ACC112 (cell line): Measurements from ENCODE around the gene HTR3B.

Experiments used
- H2AFZ ChIP-seq: fragments of 200-600 bp; sonication (generic); one replicate; pipeline ENCODE4 v1.6.0; 2017; ENCODE audit warnings: antibody characterized with exemption, low read length; ENCODE audit not compliant: unreplicated experiment
- H3K27ac ChIP-seq: fragments of 200-600 bp; sonication (generic); 2 replicates; pipeline ENCODE4 v1.5.1; 2014; ENCODE audit warnings: low read depth, mild to moderate bottlenecking, antibody characterized with exemption, low read length, moderate library complexity
- H3K27me3 ChIP-seq: fragments of 200-600 bp; sonication (generic); 2 replicates; pipeline ENCODE4 v1.6.1; 2014; ENCODE audit warnings: mild to moderate bottlenecking, antibody characterized with exemption, low read length, moderate library complexity, mixed read lengths; ENCODE audit not compliant: insufficient read depth
- H3K36me3 ChIP-seq: fragments of 200-600 bp; sonication (generic); 2 replicates; pipeline ENCODE4 v1.6.1; 2016; ENCODE audit warnings: mild to moderate bottlenecking, antibody characterized with exemption, low read length, moderate library complexity, mixed read lengths; ENCODE audit not compliant: insufficient read depth
- H3K4me1 ChIP-seq: fragments of 200-600 bp; sonication (generic); one replicate; pipeline ENCODE4 v1.6.1; 2016; ENCODE audit warnings: low read length, mixed read lengths; ENCODE audit not compliant: insufficient read depth, unreplicated experiment, control insufficient read depth
- H3K4me3 ChIP-seq: fragments of 200-600 bp; sonication (generic); 2 replicates; pipeline ENCODE4 v1.5.1; 2014; ENCODE audit warnings: mild to moderate bottlenecking, low read depth, low read length
- H3K79me2 ChIP-seq: fragments of 200-600 bp; sonication (generic); one replicate; pipeline ENCODE4 v1.6.0; 2016; ENCODE audit warnings: low read length; ENCODE audit not compliant: control insufficient read depth, unreplicated experiment, insufficient read depth

HTR3B gene

GRCh38 chr11:113974741-113975470 is 70.3 kb downstream of the HTR3B start, which contains the start of gene HTR3A:
TSS of gene HTR3A (plus strand) at chr11:113975108. CDS start at chr11:113975326, 218 bp downstream.
- Histone ChIP-seq H2AFZ (no peak within 1 kb of the TSS), H3K27ac (no peak within 1 kb of the TSS), H3K4me1 (peaks cover 7% of the 10 kb centered on the region), H3K79me2 (no peaks in the 10 kb centered on the region), H3K27me3 (peaks cover 90% of the 10 kb centered on the region), H3K36me3 (no peaks in the 10 kb centered on the region), H3K4me3 (no peak within 1 kb of the TSS)

DNA sequence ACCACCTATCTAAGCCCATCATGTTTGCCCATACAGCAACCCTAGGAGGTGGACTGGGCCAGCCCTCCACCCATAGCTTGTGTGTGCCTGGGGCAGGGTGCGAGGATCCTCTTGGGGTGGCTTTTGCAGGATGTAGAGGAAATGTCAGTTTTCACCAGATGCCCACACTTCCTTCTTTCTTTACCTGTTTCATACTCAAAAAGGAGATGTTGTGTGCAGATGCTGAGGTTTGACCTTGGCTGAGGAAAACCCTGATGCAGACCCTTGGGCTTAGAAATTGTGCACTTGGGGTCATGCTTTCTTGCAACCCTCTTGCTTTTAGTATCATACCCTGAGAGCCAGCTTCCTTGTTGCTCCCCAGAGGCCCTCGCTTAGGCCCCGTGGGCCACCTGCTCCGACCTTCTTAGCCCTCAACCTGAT is 72.5 kb downstream of the HTR3B start:
- Histone ChIP-seq H3K27me3 (peaks cover 90% of the 10 kb centered on the region), H3K36me3 (no peaks in the 10 kb centered on the region), H3K27ac (no peak overlapping the region), H2AFZ (no peak overlapping the region), H3K4me1 (peaks cover 7% of the 10 kb centered on the region), H3K79me2 (no peaks in the 10 kb centered on the region), H3K4me3 (no peak overlapping the region)

GRCh38 chr11:113977701-113978100 is 73.1 kb downstream of the HTR3B start:
- Histone ChIP-seq H2AFZ (no peak overlapping the region), H3K27me3 (peaks cover 90% of the 10 kb centered on the region), H3K4me3 (no peak overlapping the region), H3K36me3 (no peaks in the 10 kb centered on the region), H3K27ac (no peak overlapping the region), H3K4me1 (peaks cover 7% of the 10 kb centered on the region), H3K79me2 (no peaks in the 10 kb centered on the region)

- no peaks in the 10 kb centered on the region for H3K36me3 ChIP-seq
- H3K4me1 ChIP-seq, result peaks cover 7% of the 10 kb centered on the region
- H3K27ac ChIP-seq, result no peak overlapping the region
- H3K79me2 ChIP-seq, result no peaks in the 10 kb centered on the region
- peaks cover 95% of the 10 kb centered on the region for H3K27me3 ChIP-seq
- H2AFZ ChIP-seq, result no peak overlapping the region
- no peak overlapping the region for H3K4me3 ChIP-seq
Observed at GRCh38 chr11:113979431-113979830, 74.8 kb downstream of the HTR3B start.

DNA sequence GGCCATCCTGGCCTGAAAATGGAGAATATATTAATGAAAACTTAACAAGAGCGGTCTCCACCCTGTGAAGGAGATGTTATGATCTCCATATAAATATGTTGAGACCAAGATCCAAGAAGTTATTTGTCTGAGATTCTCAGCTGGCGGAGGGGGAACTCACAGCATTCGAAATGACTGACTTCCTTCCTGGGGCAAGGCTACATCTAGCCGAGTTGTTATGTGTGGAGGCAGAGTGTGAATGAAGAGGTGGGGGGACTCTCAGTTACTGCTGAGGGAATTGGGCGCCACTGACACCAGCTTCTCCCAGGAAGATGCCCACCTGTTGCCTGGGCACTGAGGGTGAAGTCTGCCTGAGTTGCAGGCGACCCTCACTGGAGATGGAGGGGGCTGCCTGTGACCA is 76.2 kb downstream of the HTR3B start:
- no peak overlapping the region for H3K4me3 ChIP-seq
- peaks cover 98% of the 10 kb centered on the region for H3K27me3 ChIP-seq
- H3K27ac ChIP-seq, result no peak overlapping the region
- H3K36me3 ChIP-seq, result no peaks in the 10 kb centered on the region
- no peaks in the 10 kb centered on the region for H3K4me1 ChIP-seq
- H3K79me2 ChIP-seq, result no peaks in the 10 kb centered on the region
- no peak overlapping the region for H2AFZ ChIP-seq

DNA sequence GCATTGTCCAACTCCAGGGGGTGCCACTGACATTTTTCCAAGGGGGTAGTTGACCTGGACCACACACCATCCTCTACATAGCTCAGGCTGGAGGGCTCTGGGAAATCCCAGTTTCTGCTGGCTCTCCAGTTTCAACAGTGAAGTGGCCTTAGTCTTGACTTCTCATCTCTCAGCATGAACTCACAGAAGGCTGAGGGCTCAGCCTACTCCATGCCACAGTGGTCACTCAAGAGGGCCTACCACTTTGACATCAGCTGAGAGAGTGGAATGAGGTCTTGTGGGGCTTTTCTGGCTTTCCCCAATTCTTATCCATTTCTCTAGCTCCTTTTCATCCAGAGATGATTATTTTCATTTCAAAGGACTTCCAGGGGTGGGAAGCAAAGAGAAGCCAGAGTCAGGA is 77.7 kb downstream of the HTR3B start:
- Histone ChIP-seq H2AFZ (no peak overlapping the region), H3K4me3 (no peak overlapping the region), H3K27me3 (peaks cover 98% of the 10 kb centered on the region), H3K27ac (no peak overlapping the region), H3K36me3 (no peaks in the 10 kb centered on the region), H3K4me1 (no peaks in the 10 kb centered on the region), H3K79me2 (no peaks in the 10 kb centered on the region)

- Histone ChIP-seq H2AFZ (no peak overlapping the region), H3K36me3 (no peaks in the 10 kb centered on the region), H3K27me3 (peaks cover 97% of the 10 kb centered on the region), H3K4me3 (no peak overlapping the region), H3K27ac (no peak overlapping the region), H3K4me1 (no peaks in the 10 kb centered on the region), H3K79me2 (no peaks in the 10 kb centered on the region)
Observed at GRCh38 chr11:113984781-113985180, 80.2 kb downstream of the HTR3B start.

DNA sequence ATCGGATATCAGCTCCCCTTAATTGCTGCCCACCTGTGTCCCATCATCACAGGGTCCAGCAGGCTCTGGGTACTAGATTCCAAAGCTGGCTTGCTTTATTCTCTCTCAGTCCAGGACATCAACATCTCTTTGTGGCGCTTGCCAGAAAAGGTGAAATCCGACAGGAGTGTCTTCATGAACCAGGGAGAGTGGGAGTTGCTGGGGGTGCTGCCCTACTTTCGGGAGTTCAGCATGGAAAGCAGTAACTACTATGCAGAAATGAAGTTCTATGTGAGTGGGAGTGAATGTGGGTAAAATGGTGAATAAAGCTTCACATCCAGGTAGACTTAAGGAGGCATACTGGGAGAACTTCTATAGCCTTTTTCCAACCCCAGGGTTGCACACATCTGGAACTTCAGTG is 81.3 kb downstream of the HTR3B start:
- Histone ChIP-seq H3K4me3 (no peak overlapping the region), H3K79me2 (no peaks in the 10 kb centered on the region), H3K27ac (no peak overlapping the region), H2AFZ (no peak overlapping the region), H3K4me1 (no peaks in the 10 kb centered on the region), H3K36me3 (no peaks in the 10 kb centered on the region), H3K27me3 (peaks cover 91% of the 10 kb centered on the region)

GRCh38 chr11:113986351-113987140 is 82.0 kb downstream of the HTR3B start:
- Histone ChIP-seq H2AFZ (no peak overlapping the region), H3K4me3 (no peak overlapping the region), H3K4me1 (no peaks in the 10 kb centered on the region), H3K36me3 (no peaks in the 10 kb centered on the region), H3K27ac (no peak overlapping the region), H3K27me3 (peaks cover 88% of the 10 kb centered on the region), H3K79me2 (no peaks in the 10 kb centered on the region)

DNA sequence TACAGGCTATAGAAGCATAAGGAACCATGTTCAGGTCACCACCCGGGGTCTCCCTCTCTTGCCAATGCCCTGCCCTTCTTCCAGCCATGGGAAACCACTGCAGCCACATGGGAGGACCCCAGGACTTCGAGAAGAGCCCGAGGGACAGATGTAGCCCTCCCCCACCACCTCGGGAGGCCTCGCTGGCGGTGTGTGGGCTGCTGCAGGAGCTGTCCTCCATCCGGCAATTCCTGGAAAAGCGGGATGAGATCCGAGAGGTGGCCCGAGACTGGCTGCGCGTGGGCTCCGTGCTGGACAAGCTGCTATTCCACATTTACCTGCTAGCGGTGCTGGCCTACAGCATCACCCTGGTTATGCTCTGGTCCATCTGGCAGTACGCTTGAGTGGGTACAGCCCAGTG is 84.8 kb downstream of the HTR3B start:
- no peaks in the 10 kb centered on the region for H3K4me1 ChIP-seq
- H3K36me3 ChIP-seq, result no peaks in the 10 kb centered on the region

DNA sequence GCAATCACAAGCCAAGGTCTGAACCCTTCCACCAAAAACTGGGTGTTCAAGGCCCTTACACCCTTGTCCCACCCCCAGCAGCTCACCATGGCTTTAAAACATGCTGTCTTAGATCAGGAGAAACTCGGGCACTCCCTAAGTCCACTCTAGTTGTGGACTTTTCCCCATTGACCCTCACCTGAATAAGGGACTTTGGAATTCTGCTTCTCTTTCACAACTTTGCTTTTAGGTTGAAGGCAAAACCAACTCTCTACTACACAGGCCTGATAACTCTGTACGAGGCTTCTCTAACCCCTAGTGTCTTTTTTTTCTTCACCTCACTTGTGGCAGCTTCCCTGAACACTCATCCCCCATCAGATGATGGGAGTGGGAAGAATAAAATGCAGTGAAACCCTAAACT is 85.3 kb downstream of the HTR3B start:
- H3K27me3 ChIP-seq, result peaks cover 80% of the 10 kb centered on the region
- H3K4me1 ChIP-seq, result no peaks in the 10 kb centered on the region
- no peak overlapping the region for H3K27ac ChIP-seq
- no peak overlapping the region for H2AFZ ChIP-seq
- H3K79me2 ChIP-seq, result no peaks in the 10 kb centered on the region
- no peak overlapping the region for H3K4me3 ChIP-seq
- H3K36me3 ChIP-seq, result no peaks in the 10 kb centered on the region

More for the DNA sequence above, 84.8 kb downstream of the HTR3B start:
- no peak overlapping the region for H2AFZ ChIP-seq
- no peak overlapping the region for H3K4me3 ChIP-seq
- H3K79me2 ChIP-seq, result no peaks in the 10 kb centered on the region
- H3K27ac ChIP-seq, result no peak overlapping the region
- peaks cover 85% of the 10 kb centered on the region for H3K27me3 ChIP-seq
